GM18505 (cell line): Measurements from ENCODE around the gene PPDPF.

Experiments used
- ATAC-seq: cut with Tn5 transposase; IDR thresholded peaks from one replicate; pipeline ENCODE4 v1.9.1; 2021; ENCODE audit not compliant: unreplicated experiment
- POLR2A ChIP-seq: IDR thresholded peaks from 4 replicates; pipeline ENCODE4 v1.6.1; 2011; ENCODE audit warnings: borderline replicate concordance; ENCODE audit not compliant: insufficient read depth, insufficient read length; ENCODE audit errors: extremely low read depth

PPDPF gene

GRCh38 chr20:63482021-63482587, 38.5 kb upstream of the PPDPF start:
- ATAC-seq, result no peak
- TF ChIP-seq POLR2A, result no peak

DNA sequence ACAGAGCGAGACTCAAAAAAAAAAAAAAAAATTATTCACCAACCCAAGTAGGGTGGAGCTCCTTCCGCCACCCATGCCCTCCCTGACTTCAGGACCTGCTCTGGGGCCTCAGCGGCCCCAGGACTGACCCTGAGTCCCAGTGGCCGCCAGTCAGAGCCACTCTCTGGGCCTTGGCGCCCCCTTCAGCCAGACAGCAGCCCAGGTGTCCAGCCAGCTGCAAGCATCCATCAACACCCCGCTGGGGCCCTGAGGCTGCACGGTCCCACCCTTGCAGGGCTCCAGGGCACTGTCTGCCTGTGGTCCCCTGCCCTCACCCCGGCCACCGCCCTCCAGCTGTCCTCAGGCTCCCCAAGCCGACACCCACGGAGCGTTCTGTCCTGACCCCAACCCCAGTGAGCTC, 36.7 kb upstream of the PPDPF start:
- ATAC-seq, result no peak

GRCh38 chr20:63484236-63484635, 36.3 kb upstream of the PPDPF start:
- ATAC-seq, result no peak
- TF ChIP-seq POLR2A, result no peak

More for the DNA sequence above, 36.7 kb upstream of the PPDPF start:
- TF ChIP-seq POLR2A, result no peak

DNA sequence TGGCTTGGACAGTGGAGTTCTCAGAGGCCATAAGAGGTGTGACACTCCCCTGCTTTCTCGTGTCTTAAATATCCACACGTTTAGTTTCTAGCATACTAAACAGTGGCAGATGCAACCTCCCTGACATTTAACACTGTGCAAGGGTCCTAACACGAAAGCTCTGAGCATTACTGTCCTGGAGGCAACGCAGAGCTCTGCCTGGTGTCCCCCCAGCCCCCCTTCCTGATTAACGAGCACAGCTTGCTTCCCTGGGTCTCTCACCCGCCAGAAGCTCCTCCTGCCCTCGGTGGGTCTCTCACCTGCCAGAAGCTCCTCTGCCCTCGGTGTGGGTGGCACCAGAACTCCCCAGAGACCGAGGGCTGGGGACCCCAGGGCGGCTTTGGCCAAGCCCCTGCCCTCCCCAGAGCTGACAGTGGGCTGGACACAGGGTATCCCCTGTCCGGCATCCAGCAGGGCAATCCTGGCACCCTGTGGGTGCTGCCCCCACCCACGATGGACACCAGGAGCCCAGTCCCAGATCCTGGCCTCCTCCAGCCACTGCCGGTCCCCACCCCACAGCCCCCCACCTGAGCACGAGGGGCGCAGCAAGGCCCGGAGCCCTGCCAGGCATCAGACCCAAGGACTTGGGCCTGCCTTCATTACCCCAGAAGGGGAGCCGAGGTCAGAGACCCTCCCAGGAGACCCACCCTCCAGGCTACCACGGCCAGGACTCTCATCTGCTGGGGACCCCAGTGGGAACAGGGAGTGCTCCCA, 35.7 kb upstream of the PPDPF start:
- ATAC-seq, result no peak
- no peak for TF ChIP-seq POLR2A

DNA sequence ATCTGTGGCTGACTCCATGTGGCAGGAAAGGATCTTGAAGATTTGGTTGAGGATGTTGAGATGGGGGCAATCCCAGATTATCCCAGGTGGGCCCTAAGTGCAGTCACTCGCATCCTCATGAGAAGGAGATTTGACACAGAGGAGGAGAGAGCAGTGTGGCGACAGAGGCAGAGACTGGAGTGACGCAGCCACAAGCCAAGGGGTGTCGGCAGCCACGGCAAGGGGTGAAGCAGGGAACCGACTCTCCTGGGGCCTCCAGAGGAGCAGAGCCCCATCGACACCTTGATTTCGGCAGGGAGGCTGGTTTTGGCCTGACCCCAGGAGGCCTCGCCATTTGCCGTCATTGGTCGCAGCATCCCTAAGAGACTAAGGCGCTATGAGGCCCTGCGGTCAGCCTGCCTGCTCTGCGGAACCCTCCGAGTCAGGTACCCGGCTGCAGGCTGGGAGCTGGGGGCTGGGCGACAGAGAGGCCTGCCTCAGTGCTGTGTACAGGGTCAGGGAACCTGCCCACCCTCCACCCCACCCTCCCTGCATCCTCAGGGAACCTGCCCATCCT, 34.2 kb upstream of the PPDPF start:
- no peak for TF ChIP-seq POLR2A
- ATAC-seq, result no peak

- no peak for TF ChIP-seq POLR2A
- ATAC-seq, result no peak
Measured at GRCh38 chr20:63487116-63487764, 33.3 kb upstream of the PPDPF start.

DNA sequence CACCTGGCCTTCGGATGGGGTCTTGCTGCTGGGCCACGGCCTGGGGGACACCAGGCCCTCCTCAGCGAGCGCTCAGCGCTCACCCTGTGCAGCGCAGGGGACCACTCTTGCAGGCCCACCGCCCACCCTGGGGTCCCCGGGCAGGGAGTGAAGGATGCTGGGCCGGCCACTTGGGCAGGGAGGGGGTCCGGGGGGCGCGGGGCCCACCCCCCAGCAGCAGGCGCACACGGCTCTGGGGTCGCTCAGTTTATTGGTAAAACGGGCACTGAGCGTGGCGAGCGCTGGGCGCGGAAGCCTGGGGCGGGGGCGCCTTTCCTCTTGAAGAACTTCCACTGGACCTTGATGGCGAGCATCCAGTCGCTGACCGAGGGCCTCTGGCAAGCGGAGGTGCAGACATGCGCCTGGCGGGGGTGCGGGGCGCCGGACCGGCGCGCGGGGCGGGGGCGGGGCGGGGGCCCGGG, 32.8 kb upstream of the PPDPF start:
- no peak for TF ChIP-seq POLR2A
- no peak for ATAC-seq

DNA sequence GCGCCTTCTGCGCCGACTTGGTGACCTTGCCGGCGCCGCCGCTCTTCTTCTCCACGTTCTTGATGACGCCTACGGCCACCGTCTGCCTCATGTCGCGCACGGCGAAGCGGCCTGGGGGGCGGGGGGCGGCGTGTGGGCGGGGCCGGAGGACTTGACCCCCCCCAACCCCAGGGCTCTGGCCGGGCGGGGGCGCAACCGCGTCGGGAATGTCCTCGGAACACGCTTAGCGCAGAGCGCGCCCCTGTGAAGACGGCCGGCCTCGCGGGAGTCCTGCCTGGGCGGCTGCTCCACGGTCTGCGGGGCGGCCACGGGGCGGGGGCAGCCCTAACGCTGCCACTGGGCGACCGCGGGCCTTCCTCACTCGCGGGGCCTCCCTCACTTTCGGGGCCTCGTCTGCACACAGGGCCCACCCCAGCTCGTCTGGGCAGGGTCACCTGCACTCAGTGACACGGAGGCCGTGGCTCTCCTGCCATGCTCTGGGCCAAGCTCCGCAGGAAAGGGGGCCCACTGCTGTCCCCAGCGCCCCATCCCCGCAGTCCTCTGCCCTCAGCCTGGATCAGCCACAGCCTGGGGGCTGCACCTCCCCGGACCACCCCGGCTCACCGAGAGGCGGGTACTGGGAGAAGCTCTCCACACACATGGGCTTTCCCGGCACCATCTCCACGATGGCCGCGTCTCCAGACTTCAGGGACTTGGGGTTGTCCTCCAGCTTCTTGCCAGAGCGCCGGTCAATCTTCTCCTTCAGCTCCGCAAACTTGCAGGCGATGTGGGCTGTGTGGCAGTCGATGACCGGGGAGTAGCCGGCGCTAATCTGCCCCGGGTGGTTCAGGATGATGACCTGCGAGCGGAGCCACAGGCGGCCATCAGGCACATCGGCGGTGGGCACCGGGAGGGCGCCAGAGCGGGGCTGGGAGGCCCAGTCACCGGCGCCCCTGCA, 32.0 kb upstream of the PPDPF start:
- no peak for TF ChIP-seq POLR2A
- no peak for ATAC-seq

GRCh38 chr20:63490416-63490815, 30.1 kb upstream of the PPDPF start:
- no peak for TF ChIP-seq POLR2A
- no peak for ATAC-seq

DNA sequence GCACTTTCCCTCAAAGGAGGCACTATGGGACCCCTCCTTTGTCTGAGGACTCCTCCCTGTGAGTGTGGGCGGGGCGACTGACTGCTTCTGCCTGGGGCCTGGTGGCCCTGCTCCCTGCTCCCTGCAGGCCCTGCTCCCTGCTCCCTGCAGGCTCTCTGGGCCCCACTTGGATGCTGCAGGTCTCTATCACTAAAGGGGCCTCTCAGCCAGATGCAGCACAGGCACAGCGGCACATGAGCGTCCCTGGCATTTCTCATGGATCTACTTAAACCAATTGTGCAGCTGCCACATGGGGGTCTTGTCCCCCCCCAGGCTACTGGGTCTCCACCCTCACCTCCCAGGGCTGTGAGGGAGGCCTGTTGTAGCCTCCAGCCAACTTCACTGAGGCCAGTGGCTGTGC, 29.5 kb upstream of the PPDPF start:
- ATAC-seq, result no peak
- no peak for TF ChIP-seq POLR2A

DNA sequence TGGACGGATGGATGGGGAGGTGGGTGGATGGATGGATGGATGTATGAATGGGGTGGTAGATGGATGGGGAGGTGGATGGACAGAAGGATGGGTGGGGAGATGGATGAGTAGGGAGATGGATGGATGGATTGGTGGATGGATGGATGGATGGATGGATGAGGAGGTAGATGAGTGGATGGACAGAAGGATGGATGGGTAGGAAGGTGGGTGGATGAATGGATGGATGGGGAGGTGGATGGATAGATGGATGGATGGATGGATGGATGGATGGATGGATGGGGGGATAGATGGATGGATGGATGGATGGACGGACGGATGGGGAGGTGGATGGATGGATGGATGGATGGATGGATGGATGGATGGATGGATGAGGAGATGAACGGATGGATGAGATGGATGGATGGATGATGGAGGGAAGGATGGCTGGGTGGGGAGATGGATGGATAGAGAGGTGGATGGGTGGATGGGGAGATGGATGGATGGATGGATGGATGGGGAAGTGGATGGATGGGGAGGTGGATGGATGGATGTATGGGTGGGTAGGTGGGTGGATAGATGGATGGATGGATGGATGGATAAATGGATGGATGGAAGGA, 28.8 kb upstream of the PPDPF start:
- no peak for ATAC-seq
- TF ChIP-seq POLR2A, result no peak

- TF ChIP-seq POLR2A, result no peak
- ATAC-seq, result no peak
Measured at GRCh38 chr20:63492518-63492917, 28.0 kb upstream of the PPDPF start.
